Measurements from ENCODE around the gene STARD5.

The STARD5 gene

DNA sequence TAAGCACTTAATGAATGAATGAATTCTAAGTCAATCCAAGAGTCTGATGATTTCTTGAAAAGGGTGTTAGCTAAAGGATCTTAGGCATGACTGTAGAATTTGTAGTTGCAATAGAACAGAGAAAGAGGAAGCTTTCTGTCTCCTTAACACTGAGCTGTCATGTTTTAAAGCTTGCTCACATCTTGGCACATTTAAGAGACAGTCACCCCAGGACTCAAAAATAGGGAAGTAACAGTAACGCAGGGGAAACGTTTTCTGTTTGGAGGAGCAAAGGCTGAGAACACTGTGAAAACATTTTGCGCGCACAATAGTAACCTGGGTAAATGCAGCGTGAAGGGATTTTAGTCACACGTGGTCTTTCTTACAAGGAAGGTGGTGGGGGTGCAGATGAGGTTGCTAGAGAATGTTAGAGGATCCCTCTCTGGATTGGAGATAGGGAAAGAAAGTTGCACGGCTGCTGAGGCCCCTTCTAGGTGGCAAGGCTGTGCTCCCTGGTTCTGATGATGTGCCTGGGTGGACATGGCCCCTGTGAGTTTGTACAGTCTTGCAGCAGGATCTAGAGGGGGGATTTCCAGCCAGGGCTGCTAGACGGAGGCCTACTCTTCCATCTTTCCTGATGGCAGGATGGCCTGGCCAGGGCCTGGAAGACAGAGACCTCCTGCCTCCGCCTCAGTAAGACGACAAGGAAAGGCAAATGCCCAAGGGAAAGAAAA lies 12.0 kb downstream of the STARD5 start:
- DNase-seq (ENCODE audit: low read depth in 2 of 2), result no peak

DNA sequence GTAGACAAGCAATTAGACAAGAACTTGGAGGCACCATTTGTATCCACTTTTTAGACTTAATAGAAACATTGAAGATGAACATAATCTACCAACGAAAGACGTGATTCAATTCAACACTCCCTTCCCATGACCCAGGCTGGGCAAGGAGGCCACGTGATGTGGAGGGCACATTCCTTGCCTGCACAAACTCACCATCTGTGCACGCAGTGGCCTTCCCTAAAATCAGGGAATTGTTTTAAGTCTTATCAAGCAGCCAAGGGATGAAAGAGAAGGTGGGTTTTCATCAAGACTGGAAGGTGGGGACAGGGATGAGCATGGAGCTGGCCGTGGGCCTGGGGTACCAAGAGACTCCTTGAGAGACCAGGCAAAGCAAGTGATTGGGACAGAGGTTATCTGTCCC lies 13.5 kb downstream of the STARD5 start:
- DNase-seq (ENCODE audit: low read depth in 2 of 2), result no peak

DNA sequence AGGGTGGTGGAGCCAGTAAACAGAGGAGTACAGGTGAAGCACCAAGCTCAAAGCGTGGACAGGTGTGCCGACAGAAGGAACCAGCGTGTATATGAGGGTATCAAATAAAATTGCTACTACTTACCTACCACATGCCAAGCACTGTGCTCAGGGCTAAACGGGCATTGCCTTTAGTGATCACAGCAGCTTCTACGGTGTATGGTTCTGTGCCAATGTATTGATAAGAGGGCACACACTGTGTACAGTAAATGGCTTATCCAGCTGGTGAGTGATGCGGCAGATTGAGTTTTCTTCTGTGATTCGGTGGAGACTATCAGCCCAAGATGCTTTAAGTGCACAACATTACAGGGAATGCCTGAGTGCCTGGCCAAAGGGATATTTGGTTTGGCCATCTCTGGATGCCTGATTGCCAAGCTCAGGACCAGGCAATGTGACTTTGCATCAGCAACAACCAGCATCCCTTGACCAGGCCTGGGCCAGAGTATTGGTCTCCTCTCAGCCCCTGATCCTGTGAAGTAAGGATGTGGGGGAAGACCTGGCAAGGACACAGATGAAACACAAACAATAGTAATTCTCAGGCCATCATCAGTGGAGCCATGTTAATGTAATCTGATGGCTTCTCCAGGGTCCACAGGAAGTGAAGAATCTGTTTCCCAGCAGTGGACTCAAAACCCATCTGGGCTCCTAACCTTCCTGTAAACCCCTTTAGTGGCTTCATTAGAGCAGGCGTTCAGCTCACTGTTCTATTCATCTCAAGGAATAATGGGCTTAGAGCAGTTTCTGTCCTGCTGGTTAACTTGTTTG lies 14.1 kb downstream of the STARD5 start:
- no peak for DNase-seq (ENCODE audit: low read depth in 2 of 2)

DNA sequence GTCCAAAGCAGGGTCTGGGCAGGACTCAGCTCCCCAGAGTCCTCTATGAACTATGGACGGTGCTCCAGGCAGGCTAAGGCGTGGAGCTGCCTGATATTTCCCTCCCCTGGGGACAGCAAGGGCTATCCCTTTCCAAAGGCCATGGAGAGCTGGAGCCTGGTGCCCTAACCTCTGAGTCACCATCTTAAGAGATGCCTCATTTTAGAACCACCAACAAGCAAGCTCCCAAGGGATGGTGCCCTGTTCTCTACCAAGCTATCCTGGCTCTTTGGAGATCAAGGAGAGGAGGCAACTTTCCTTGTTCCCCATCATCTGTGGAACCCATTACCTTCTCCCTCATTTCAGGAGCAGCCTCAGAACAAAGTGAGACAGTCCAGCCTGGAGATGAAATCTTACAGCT lies 15.7 kb downstream of the STARD5 start:
- no peak for DNase-seq (ENCODE audit: low read depth in 2 of 2)

DNA sequence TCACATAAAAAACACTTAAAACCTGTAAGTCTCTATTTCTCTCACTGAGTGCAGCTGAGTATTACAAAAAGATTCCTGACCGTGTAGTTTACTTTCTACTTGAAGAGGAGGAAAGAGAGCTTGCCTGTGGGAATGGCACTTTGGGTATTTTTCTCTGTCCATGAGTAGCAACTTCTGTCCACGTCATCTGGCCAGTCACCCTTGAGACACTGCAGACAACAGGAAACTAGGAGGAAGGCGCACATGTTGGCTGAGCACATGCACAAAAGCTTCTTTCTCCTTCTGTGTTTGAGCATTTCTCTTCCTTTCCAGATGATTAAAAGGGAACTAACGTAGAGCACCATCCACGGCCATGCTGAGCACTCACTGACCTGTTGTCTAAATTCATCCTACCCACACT lies 19.7 kb downstream of the STARD5 start:
- DNase-seq (ENCODE audit: low read depth in 2 of 2), result no peak

DNA sequence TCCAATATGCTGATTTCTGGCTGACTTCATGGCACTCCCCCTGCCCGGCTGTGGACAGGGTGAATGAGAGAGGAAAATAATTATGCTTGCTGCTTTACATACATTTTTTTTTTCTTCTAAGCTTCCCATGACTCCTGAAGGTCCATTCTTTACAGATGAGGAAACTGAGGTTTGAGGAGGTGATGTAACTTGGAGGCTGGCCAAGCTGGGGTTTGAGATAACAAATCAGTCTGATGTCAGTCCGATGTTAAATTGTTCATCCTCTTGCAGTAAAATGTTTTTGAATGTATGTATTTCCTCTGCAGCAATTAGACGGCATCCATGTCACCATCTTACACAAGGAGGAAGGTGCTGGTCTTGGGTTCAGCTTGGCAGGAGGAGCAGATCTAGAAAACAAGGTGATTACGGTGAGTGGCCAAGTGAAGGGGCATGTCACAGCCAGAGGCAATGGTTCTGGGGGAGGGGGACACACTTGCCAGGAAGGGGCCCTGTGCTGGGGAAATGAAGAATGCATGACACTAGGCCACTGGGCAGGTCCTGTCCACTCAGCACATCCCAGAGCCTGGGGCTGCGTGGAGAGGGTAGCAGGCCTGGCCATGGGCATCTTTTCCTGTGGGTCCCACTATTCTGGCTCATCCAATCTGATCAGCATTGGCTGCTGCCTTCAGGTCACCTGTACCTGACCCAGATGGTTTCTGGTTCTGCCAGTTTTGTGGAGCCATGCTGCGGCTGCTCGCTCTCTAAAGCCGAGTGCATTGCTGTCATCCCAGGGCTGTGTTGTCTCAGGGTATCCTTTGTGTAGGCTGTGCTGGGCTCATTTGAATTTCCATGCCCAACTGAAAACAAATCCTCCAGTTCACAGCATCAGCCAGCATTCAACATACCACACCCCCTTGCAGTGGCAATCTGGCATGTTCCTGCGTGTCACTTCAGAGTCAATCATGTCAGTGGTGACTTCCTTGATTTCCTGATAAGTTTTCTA lies 20.4 kb downstream of the STARD5 start:
- no peak for DNase-seq (ENCODE audit: low read depth in 2 of 2)

DNA sequence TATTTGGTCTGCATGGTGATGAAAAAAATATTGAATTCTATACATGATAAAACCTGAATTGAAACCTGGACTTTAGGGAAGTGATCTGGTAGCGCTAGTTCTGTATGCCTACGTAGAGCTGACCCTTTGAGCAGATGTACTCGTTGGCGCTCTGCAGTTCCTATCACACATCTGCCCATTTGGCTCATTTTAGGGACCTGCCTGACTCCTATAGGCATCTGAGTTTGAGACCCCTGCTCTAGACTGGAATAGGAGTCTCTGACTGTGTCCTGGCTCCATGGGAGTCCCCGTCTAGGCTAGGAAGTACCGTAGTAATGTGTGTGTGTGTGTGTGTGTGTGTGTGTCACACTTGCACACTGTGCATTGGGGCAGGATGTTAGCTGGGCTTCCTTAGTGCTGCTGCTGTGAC lies 21.2 kb downstream of the STARD5 start:
- DNase-seq (ENCODE audit: low read depth in 2 of 2), result no peak

DNA sequence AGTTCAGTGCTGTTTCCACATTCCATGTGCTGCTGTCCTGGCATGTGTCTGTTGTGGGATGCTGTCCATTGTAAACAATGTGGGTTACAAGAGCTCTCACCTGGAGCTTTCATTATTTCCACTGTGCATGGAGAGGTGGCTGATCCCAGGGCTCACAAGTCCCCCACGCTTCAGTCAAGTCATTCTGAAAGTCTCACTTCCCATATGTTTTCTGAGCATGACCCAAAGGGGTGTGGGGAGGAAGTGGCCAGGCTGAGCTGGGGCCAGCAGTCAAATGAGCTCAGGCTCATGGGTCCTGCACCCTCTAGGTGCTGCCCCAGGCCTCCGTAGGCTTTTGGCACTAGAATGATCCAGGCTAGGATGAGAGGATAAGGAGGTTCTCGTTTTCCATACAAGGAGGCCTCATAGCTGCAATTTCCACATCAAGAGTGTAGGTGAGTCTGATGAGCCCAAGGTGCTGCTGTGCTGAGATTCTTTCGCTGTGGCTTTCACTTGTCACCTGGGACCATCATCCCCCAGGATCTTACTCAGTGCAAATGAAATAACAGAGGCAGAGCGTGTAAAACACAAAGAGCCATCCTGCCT lies 22.0 kb downstream of the STARD5 start:
- DNase-seq (ENCODE audit: low read depth in 2 of 2), result no peak

DNA sequence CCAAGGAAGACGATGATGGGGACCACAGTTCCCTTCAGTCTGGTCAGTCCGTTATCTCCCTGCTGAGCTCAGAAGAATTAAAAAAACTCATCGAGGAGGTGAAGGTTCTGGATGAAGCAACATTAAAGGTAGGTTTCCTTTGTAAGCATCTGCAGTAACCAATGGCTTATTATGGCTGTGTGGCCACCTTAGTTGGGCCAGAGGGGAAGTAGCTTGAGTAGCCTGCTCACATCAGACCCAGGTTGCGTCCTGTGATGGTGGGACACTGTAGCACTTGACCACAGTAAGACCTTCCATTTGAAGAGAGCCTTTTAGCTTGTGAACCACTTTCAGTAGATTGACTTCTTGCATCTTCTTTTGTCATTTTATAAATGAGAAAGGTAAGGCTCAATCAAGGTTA lies 22.6 kb downstream of the STARD5 start:
- no peak for DNase-seq (ENCODE audit: low read depth in 2 of 2)

DNA sequence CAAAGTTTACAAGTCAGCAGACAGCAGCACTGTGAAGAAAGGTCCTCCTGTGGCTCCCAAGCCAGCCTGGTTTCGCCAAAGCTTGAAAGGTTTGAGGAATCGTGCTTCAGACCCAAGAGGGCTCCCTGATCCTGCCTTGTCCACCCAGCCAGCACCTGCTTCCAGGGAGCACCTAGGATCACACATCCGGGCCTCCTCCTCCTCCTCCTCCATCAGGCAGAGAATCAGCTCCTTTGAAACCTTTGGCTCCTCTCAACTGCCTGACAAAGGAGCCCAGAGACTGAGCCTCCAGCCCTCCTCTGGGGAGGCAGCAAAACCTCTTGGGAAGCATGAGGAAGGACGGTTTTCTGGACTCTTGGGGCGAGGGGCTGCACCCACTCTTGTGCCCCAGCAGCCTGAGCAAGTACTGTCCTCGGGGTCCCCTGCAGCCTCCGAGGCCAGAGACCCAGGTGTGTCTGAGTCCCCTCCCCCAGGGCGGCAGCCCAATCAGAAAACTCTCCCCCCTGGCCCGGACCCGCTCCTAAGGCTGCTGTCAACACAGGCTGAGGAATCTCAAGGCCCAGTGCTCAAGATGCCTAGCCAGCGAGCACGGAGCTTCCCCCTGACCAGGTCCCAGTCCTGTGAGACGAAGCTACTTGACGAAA lies 24.2 kb downstream of the STARD5 start:
- DNase-seq (ENCODE audit: low read depth in 2 of 2), result no peak

DNA sequence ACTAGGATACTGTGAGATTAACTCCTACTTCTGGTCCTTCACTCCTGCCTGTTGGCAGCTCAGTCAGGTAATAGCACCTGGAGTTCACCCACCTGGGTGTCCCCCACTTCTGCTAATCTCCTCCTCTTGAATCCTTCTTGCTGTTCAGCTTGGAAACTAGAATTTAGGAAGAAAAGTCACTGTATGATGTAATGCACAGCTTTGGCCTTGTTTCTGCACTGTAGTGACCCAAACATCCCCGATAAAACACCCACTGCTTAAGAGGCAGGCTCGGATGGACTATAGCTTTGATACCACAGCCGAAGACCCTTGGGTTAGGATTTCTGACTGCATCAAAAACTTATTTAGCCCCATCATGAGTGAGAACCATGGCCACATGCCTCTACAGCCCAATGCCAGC lies 24.8 kb downstream of the STARD5 start:
- DNase-seq (ENCODE audit: low read depth in 2 of 2), result no peak

DNA sequence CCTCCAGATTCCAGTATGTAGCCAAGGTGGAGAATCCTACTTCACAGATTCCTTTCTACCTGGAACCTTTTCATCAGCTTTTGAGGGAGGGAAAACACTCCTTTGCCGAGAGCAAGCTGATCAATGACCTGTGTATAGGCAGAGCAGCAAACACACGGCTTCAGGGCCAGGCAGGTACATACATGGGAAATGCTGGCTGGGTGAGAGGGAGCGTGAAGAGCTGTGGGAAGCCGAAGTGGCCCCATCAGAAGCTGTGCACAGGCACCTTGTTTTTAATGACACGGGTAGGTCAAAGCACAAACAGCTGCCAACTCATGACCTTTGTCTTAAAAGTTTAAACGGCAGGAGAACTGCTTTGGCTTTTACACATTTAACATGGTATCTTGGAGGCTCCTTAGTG lies 25.3 kb downstream of the STARD5 start:
- DNase-seq (ENCODE audit: low read depth in 2 of 2), result no peak

DNA sequence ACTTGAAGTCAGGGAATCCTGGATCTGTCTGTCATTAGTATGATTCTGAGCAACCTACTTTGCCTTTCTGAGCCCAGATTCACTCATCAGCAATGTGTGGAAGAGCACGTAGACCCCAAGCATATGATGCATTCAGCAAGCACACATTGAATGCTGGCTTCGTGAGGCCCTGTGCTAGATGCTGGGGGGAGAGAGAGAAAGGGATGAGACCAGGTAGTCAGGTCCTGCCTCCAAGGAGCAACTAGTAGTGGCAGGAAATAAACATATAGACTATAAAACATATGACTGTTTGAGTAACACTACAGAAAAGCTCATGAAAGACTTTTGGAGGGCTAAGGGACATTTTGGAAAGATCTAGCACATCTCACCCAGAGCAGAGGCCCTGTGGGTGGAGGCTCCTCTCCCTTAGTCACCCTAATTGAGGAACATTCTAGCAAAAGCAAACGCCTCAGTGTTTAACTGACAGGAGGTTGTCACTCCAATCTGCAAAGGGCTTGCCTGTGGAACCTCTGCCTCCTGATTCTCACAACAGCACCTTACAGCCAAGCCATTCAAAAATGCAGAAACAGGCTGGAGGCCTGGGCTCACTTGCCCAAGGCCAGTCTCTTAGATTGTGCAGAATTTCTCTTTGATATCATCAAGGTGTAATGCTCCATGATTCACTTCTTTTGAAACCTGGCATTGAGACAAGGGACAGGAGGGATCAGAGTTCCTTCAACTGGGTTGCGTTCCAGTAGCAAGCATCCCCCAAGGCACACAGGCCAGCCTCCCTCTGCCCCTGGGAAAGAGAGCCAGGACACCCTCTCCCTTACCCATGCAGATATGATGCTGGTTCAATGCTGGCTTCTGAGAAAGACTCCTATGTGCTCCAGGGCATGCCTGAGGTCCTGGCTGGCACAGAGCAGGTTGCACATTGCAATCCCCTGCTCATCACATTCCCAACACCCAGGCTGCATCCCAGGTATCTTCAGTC lies 26.1 kb downstream of the STARD5 start:
- no peak for DNase-seq (ENCODE audit: low read depth in 2 of 2)

DNA sequence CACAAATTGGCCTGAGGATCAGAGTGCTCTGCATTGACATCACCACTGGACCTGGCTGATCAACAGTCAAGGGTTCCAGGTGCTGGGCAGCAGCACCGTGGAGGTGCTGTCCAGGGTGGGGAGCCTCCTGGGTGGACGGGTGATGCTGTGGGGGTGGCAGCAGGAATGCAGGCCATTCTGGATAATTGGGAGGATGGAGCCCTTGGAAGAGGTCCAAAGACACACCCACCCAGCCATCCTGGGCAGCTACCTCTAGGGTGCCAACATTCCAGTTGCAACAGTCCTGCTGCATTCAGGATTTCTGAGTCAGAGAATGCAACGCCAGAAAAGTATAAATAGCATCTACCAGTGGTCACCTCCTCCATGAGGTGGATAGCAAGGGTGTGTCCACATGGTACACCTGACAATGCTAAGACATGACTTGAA lies 26.8 kb downstream of the STARD5 start:
- DNase-seq (ENCODE audit: low read depth in 2 of 2), result no peak

DNA sequence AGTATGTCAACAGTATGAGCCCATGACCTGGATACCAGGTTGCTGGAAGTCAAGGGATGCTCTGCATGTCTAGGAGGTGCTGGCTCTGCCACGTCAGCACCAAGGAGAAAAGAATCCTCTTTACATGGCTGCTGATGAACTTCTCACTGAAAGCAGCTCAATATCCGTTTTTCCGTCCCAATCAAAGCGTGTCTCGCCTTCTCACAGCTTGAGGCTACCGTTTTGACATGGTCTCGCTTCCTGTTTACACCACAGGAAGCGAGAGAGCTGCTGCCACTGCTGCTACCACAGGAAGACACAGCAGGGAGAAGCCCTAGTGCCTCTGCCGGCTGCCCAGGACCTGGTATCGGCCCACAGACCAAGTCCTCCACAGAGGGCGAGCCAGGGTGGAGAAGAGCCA lies 27.3 kb downstream of the STARD5 start:
- peak in 1 of 2 donors; percentile 43 for DNase-seq (ENCODE audit: low read depth in 2 of 2)

DNA sequence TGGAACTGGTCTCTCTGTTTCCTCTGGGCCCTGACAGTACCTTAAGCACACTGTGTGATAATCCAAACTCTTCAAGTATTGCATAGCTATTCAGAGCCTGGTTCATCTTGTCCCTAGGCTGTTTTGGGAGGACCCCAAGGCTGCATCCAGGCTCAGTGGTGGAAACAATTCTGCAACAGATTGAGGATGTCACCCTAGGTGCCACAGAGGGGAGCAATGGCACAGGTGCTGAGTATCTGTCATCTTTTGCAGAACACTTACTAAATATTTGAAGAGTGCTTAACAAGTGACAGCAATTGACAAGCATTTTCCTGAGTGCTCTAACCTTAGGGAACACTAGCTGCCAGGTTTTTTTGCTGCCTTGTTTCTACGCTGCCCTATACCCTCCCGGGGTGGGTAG lies 27.8 kb downstream of the STARD5 start:
- DNase-seq (ENCODE audit: low read depth in 2 of 2), result no peak

DNA sequence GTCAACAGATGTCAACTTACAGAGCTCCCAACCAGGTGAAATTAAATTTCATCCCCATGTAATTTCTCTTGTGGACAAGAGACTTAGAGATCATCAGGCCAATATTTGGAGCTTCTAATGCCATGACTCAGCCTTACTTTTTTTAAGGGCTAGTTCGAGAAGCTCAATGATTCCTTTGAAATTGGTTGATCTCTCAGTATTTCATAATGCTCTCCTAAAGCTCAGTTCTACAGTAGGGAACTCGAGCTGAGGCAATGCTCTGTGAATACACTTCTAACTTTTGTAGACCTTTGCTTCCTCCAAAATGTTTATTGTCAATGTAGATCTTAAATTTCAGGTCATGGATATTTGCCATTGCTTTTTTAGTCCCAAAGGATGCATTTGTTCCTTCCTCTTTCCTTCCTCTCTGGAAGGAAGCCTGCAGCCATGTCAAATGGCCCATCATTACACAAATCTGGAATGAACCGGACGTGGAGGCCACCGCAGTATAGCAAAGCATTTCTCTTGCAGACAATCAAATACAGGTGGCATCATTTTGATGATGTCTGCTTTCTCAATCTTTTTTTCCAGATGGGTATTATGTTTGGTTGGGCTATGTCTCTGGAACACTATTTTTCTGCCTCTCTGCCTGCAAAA lies 28.3 kb downstream of the STARD5 start:
- no peak for DNase-seq (ENCODE audit: low read depth in 2 of 2)

DNA sequence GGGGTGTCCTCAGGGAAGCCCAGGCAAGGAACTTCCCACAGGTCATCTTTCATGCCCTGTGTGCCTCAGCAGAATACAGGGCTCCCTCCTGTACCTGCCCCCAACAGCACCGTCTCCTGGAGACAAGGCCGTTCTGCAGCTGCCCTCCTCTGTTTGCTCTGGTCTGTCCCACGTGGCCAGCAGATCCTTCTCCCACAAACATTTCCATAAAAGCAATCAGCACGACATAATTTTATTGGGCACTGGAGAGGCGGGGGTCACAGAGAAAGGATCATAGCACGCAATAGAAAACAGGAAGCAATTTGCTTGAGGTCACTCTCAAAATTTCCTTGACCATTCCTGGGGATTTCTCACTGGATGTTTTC lies 29.4 kb downstream of the STARD5 start:
- DNase-seq (ENCODE audit: low read depth in 2 of 2), result no peak

DNA sequence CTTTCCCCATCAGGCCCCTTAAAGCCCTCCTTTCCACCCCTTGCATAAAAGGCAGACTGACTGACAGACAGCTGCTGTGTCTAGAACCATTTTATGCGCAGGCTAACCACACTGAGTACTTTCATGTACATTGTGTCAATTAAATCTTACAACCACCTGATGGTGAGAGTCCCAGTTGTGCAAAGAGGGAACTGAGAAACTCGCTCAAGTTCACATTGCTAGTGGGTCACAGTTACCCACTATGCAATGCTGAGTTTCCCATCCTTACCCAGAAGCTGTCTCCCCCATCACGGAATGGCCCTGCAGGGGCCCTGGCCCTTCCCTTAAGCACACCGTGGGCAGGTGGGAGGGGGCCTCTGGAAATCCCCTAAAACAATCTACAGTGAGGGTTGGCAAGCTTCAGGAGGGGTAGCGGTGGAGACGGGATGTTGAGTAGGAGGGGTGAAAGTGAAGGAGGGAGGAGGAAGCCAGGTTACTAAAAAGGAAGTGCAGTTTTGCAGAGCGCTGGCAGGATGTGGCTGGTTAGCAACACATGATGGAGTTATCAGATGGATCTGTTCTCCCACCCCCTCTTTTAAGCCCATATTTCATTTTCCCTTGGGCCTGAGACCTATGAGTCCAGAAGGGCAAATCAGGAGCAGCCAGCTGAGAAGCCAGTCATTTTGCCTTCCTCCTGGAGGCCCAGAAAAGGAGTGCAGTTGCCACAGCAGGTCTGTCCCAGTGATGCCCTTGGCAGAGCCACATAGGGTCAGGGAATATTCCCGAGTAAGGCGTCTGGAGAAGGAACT lies 30.0 kb downstream of the STARD5 start:
- DNase-seq (ENCODE audit: low read depth in 2 of 2), result peak; percentile 21 to 60

Data from stimulated activated CD4-positive, alpha-beta T cell treated with anti-CD3 and anti-CD28 coated beads, Interleukin-1b, Interleukin-23, amount 100 ng/mL, for 1 hour (primary cell).